ENCODE measurements around the gene PKNOX1. TPM values are rescaled to one million over a fixed set of nuclear protein-coding genes. Genes with fewer than 3 reads are reported as not detected.

PKNOX1 gene
- total RNA-seq, 1 donor from 2014 or later: 14.9 TPM

- peak; percentile 61 for DNase-seq
- Histone ChIP-seq H3K4me1 (peaks cover 16% of the 10 kb centered on the region), H3K4me3 (no peak overlapping the region), H3K9me3 (no peaks in the 10 kb centered on the region), H3K27me3 (no peaks in the 10 kb centered on the region), H3K36me3 (no peaks in the 10 kb centered on the region), H3K27ac (peak overlapping the region; percentile 43)
- TF ChIP-seq CTCF (IDR thresholded peaks at IDR 0.05): no peak
- intact Hi-C loops (cut with DNase I): no loop called here
- ATAC-seq: no peak
These were observed 2.5 kb upstream of the PKNOX1 start for GRCh38 chr21:42971897-42972275.

DNA sequence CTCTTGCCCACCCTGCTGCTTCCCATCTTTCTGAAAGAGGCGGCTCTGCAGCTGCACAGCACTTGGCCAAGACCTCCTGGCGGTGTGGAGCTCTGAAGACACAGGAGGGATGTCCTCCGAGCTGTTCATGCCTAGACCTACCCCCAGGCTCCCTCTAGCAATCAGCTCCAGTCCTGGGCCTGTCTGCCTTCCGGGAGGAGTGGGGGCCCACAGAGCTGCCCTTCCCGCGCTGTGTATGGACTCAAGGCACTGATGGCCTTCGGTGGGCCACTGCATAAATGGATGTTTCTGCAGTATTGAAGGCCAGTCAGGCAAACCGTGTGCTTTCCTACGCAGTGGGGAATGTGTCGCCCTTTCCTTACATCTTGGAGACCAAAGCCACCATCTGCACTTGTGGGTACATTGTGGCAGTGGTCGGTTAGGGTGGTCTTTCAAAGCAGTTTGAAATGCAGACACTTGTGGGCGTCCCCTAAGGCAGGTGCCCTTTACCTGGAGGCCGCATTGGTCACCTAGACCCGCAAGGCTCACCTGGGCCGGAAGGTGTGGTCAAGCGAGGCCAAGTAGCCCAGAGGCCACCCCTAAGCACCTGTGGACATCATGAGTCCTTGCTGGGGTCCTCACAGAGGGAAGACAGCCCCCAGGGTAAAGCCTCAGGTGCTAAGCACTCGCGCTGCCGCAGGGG, 912 bp upstream of the PKNOX1 start:
- H3K36me3 ChIP-seq: no peaks in the 10 kb centered on the region
- DNase-seq (peak; percentile 67), ATAC-seq (no peak)
- H3K4me3 ChIP-seq: peak overlapping the region; percentile 65
- H3K9me3 ChIP-seq: no peaks in the 10 kb centered on the region
- H3K27me3 ChIP-seq: no peaks in the 10 kb centered on the region
- intact Hi-C loops (cut with DNase I): no loop called here
- H3K4me1 ChIP-seq: peaks cover 16% of the 10 kb centered on the region
- peak overlapping the region; percentile 91 for H3K27ac ChIP-seq
- no peak for TF ChIP-seq CTCF (IDR thresholded peaks at IDR 0.05)

DNA sequence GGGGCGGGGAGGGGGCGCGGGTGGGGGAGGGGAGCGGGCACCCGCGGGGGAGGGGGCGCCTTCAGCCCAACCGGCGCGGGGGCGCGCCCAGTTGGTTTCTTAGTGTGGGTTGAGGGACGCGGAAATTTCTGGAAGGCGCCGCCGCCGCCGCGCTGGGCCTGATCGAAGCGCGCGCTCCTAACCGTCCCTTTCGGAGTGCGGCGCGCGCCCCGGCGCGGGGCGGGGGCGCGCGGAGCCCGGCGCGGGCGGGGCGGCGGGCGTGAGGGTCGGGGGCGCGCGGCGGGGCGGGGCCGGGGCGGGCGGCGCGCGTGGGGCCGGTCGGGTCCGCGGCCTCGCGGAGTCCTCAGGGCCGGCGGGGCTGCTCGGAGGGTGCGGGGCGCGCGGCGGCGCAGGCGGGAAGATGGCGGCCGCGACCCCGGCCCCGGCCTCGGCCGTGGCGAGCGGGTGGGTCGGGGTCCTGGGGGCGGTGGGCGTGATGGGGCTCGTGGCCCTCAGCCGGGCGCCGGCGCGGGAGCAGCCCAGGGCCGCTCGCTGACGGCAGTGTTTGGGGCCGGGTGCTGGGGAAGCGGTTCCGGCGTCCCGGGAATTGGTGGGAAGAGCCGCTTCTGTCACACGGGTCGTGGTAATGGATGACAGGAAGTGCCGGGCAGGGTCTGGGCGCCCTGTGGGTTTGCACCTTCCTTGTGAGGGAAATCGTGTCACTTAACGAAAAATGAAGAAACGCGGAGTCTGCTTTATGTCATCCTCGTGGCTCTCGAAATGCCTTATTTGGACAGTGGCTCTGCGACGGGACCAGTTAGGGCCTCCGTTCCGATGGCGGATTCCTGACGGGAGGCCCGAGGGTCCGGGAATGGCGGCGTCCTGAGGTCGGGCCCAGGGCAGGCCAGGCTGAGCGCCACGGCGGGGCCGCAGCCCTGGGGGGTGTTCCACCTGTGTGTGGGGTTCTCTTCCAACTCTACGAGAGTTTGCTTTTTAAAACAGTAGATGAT, 764 bp downstream of the PKNOX1 start:
- H3K27ac ChIP-seq: peak overlapping the region; percentile 93
- DNase-seq (peak; percentile 80), ATAC-seq (peak; percentile 7)
- H3K36me3 ChIP-seq: no peaks in the 10 kb centered on the region
- no peaks in the 10 kb centered on the region for H3K27me3 ChIP-seq
- intact Hi-C loops (cut with DNase I): no loop called here
- H3K4me1 ChIP-seq: peaks cover 16% of the 10 kb centered on the region
- no peak for TF ChIP-seq CTCF (IDR thresholded peaks at IDR 0.05)
- no peaks in the 10 kb centered on the region for H3K9me3 ChIP-seq
- H3K4me3 ChIP-seq: peak overlapping the region; percentile 85

- ATAC-seq: no peak
These were observed 1.7 kb downstream of the PKNOX1 start for GRCh38 chr21:42975886-42976608.

More at GRCh38 chr21:42975886-42976608, 1.7 kb downstream of the PKNOX1 start:
- no peak for DNase-seq
- peaks cover 18% of the 10 kb centered on the region for H3K4me1 ChIP-seq
- H3K36me3 ChIP-seq: no peaks in the 10 kb centered on the region
- TF ChIP-seq CTCF (IDR thresholded peaks at IDR 0.05): no peak
- H3K27ac ChIP-seq: peak overlapping the region; percentile 93
- H3K27me3 ChIP-seq: no peaks in the 10 kb centered on the region
- intact Hi-C loops (cut with DNase I): no loop called here
- no peaks in the 10 kb centered on the region for H3K9me3 ChIP-seq
- H3K4me3 ChIP-seq: peak overlapping the region; percentile 85
